IMR-90 (cell line): ENCODE data around the gene CDR2L.

Experiments used
- CHD1 ChIP-seq: IDR thresholded peaks from 2 replicates; pipeline ENCODE4 v1.6.1; 2012; ENCODE audit warnings: low read depth, low read length, improper control_type of control experiment
- CTCF ChIP-seq: conservative IDR thresholded peaks from 2 replicates; pipeline ENCODE4 v1.5.1; 2012; ENCODE audit warnings: mild to moderate bottlenecking, low read depth, low read length, improper control_type of control experiment
- ELK1 ChIP-seq: fragments of 150-350 bp; IDR thresholded peaks from 2 replicates; pipeline ENCODE4 v1.6.1; 2016; ENCODE audit warnings: low read depth, mild to moderate bottlenecking, low read length, moderate library complexity, borderline replicate concordance
- MAFK ChIP-seq: IDR thresholded peaks from 2 replicates; pipeline ENCODE4 v1.6.1; 2012; ENCODE audit warnings: low read depth, low read length, improper control_type of control experiment
- MAZ ChIP-seq: IDR thresholded peaks from 2 replicates; pipeline ENCODE4 v1.6.1; 2012; ENCODE audit warnings: low read depth, mild to moderate bottlenecking, low read length, improper control_type of control experiment, moderate library complexity, borderline replicate concordance
- MXI1 ChIP-seq: IDR thresholded peaks from 2 replicates; pipeline ENCODE4 v1.6.1; 2012; ENCODE audit warnings: low read depth, mild to moderate bottlenecking, low read length, moderate library complexity, borderline replicate concordance
- POLR2A ChIP-seq: IDR thresholded peaks from 2 replicates; pipeline ENCODE4 v1.6.1; 2012; ENCODE audit warnings: mild to moderate bottlenecking, low read depth, low read length
- RAD21 ChIP-seq: IDR thresholded peaks from 2 replicates; pipeline ENCODE4 v1.6.1; 2012; ENCODE audit warnings: low read length, improper control_type of control experiment
- RCOR1 ChIP-seq: IDR thresholded peaks from 2 replicates; pipeline ENCODE4 v1.6.1; 2012; ENCODE audit warnings: mild to moderate bottlenecking, low read length, improper control_type of control experiment; ENCODE audit not compliant: insufficient replicate concordance
- USF2 ChIP-seq: fragments of 150-350 bp; IDR thresholded peaks from 2 replicates; pipeline ENCODE4 v1.6.1; 2017; ENCODE audit warnings: mild to moderate bottlenecking, antibody characterized with exemption, low read length, low read depth

- no peak for TF ChIP-seq USF2
- no peak for TF ChIP-seq POLR2A
- no peak for TF ChIP-seq ELK1
- no peak for TF ChIP-seq CTCF
- TF ChIP-seq RCOR1: no peak
- no peak for TF ChIP-seq MAFK
- TF ChIP-seq MXI1: no peak
- TF ChIP-seq CHD1: no peak
- no peak for TF ChIP-seq RAD21
- no peak for TF ChIP-seq MAZ
These were observed 16.9 kb downstream of the CDR2L start for GRCh38 chr17:75004371-75004770.
